ENCODE results near the gene PNPO. TPM values are rescaled to one million over a fixed set of nuclear protein-coding genes. Genes with fewer than 3 reads are reported as not detected.

Gene PNPO
- polyA plus RNA-seq (2013, experiment 1 of 2; ENCODE audit: insufficient read length), result 8.0 TPM
- polyA plus RNA-seq (2013, experiment 2 of 2; ENCODE audit: insufficient read length), result 10.6 TPM

- peak; percentile 97 for DNase-seq
Observed at GRCh38 chr17:47941246-47942095, at the start of gene PNPO. Gene PNPO, plus strand, starts transcription at chr17:47941571. Its CDS starts 105 bp downstream, at chr17:47941676.

GRCh38 chr17:47894498-47895346 is 46.6 kb upstream of the PNPO start:
- DNase-seq, result no peak

GRCh38 chr17:47895347-47895855 is 46.0 kb upstream of the PNPO start:
- no peak for DNase-seq

- DNase-seq, result peak; percentile 100
Observed at GRCh38 chr17:47895856-47896671, 45.3 kb upstream of the PNPO start, which contains the start of gene SP2. Gene SP2, plus strand, starts transcription at chr17:47896236. Its CDS starts 51 bp downstream, at chr17:47896287.

- DNase-seq, result no peak
Observed at GRCh38 chr17:47896672-47897490, 44.5 kb upstream of the PNPO start.

- no peak for DNase-seq
Observed at GRCh38 chr17:47897561-47897960, 43.8 kb upstream of the PNPO start.

- no peak for DNase-seq
Observed at GRCh38 chr17:47898241-47898640, 43.1 kb upstream of the PNPO start.

GRCh38 chr17:47899643-47900042 is 41.7 kb upstream of the PNPO start:
- DNase-seq, result no peak

GRCh38 chr17:47901423-47901822 is 39.9 kb upstream of the PNPO start:
- no peak for DNase-seq

GRCh38 chr17:47902039-47902744 is 39.2 kb upstream of the PNPO start:
- no peak for DNase-seq

GRCh38 chr17:47905221-47905733 is 36.1 kb upstream of the PNPO start:
- peak; percentile 76 for DNase-seq

GRCh38 chr17:47906443-47906842 is 34.9 kb upstream of the PNPO start:
- no peak for DNase-seq

- no peak for DNase-seq
Observed at GRCh38 chr17:47907932-47908562, 33.3 kb upstream of the PNPO start.

GRCh38 chr17:47913050-47913449 is 28.3 kb upstream of the PNPO start:
- no peak for DNase-seq

GRCh38 chr17:47914306-47914948 is 26.9 kb upstream of the PNPO start:
- no peak for DNase-seq

- DNase-seq, result no peak
Observed at GRCh38 chr17:47915776-47916398, 25.5 kb upstream of the PNPO start.

- no peak for DNase-seq
Observed at GRCh38 chr17:47916489-47917208, 24.7 kb upstream of the PNPO start.

GRCh38 chr17:47917581-47917980 is 23.8 kb upstream of the PNPO start:
- no peak for DNase-seq
